GM19025 (cell line): Measurements from ENCODE around the gene UBE2O.

ENCODE experiments used
- ATAC-seq: cut with Tn5 transposase; IDR thresholded peaks from one replicate; pipeline ENCODE4 v1.9.1; 2021; ENCODE audit warnings: mild to moderate bottlenecking, low read depth, moderate library complexity; ENCODE audit not compliant: unreplicated experiment

The UBE2O gene

GRCh38 chr17:76487451-76488192 is 34.7 kb upstream of the UBE2O start:
- no peak for ATAC-seq

DNA sequence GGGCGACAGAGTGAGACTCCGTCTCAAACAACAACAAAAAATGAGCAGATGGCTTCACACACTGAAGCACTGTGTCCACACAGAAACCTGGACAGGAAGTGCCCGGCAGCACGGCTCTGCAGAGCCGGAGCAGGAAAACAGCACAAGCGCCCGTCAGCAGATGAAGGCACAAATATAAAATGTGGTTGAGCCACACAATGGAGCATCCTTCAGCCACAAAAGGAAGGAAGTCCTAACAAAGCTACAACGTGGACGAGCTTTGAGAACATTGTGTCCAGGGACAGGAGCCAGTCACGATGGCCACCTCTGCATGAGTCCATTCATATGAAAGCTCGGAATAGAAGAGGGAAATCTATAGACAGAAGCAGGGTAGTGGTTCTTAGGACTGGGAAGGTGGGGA is 32.6 kb upstream of the UBE2O start:
- no peak for ATAC-seq

GRCh38 chr17:76484228-76484725 is 31.3 kb upstream of the UBE2O start:
- ATAC-seq: no peak

DNA sequence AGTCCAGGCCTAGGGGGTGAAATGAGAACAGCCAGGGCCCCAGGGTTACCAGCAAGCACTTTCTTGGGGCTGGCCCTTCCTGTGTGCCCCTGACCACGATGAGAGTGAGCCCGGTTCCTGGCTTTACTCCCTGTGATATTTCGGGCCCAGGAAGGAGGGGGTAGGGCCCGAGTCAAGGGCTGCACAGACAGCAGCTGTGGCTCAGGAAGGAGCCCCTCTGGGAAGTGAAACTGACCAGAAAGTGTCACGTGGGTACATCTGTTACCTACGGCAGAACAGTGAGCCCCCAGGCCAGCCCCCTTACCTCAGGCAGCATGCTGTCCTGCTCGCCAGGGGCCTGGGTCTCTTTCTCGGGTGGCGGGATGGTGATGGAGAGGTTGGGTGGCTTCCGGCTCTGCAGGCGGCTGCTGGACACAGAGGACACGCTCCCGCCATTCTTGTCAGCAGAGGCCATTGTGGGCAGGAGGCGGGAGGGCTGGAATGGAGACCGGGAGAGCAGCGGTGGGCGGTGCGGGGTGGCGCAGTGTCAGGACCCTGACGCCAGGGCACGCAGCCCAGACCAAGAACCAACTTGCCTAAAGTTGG is 28.2 kb upstream of the UBE2O start:
- ATAC-seq: peak; percentile 53

- ATAC-seq: no peak
Observed at GRCh38 chr17:76480632-76481031, 27.7 kb upstream of the UBE2O start.

DNA sequence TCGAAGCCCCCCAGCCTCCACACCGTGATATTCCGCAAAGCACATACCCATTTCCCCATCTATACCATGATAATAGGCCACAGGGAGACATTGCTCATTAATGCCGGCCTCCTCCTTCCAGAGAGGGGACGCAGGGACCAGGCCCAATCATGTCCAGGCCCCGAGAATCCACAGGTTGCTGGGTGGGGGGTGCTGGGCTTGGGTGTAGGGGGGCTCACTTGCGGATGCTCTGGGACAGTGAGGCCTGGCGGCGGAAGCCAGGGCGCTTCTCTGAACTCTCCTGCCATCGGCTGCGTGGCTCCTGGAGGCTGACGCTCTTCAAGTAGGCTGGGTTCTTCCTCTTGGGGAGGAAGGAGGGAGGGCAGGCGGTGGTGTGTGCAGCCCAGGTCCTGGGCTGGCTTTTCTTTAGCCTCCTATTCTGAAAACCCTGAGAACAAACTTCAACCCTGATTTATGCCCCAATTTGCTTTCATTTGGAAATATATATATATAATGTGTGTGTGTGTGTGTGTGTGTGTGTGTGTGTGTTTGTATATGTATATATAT is 26.6 kb upstream of the UBE2O start:
- no peak for ATAC-seq

GRCh38 chr17:76478730-76479514 is 26.0 kb upstream of the UBE2O start:
- ATAC-seq: no peak

DNA sequence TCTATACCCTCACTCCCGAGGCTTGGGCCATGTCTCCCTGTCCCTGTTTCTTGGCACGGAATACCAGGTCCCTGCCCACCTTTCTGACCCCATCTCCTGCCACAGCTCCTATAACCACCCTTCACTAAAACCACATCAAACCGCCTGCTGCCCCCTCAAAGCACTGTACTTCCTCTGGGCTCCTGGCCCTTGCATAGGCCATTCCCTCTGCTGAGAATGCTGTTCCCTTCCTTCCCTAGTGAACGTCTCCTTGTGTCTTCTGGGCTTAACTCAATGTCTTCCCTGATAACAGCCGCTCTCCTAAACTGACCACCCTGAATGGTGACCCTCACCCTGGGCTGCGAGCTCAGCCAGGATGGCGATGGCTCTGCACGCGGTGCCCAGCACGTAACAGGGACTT is 25.1 kb upstream of the UBE2O start:
- ATAC-seq: no peak

- no peak for ATAC-seq
Observed at GRCh38 chr17:76477576-76477975, 24.6 kb upstream of the UBE2O start.

DNA sequence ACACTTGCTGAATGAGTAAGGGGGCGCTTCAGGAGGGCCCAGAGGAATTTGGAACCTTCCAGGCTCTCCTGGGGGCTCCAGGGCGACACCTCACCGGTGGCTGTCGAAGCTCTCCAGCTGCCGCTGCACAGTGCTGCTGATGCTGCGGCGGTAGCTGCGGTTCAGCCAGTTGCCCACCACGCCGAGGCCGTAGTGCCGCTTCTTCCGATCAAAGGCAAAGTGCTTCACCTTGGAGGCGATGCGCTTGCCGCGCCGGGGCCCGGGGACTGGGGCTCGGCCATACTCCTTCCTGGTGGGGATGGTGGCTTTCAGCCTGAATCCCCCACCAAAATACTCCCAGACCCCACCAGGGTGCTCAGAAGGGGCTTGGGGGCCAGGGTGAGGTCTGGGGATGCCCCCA is 23.8 kb upstream of the UBE2O start:
- no peak for ATAC-seq

DNA sequence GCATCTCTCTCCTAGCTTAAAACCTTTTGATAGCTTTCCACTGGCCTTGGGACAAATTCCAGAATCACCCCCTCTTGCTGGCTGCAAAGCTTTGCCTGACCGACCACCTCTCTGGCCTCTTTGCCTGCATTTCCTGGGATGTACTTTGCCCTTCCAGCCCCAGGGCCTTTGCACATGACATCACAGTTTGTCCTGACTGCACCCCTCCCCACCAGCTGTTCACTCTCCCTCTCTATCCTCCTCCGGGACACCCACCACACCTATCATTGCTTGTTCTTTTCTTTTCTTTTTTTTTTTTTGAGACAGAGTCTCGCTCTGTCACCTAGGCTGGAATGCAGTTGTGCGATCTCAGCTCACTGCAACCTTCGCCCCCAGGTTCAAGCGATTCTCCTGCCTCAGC is 22.4 kb upstream of the UBE2O start:
- no peak for ATAC-seq

DNA sequence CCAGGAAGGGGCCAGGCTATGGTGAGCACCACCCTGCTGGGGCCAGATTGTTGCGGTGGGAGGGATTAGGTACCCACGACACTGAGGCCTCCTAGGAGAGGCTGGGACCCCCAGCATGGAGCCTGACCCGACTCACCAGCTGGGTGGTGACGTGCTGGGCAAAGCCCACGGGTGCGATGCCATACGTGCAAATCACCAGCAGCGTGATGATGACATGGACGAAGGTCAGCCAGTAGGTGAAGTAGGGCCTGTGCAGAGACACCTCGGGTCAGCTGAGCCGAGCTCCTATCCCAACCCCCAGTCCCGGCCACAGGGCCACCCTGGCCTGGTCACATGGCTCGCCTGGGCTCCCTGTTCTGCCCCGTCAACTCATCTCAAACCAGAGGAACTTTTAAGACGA is 21.9 kb upstream of the UBE2O start:
- no peak for ATAC-seq

DNA sequence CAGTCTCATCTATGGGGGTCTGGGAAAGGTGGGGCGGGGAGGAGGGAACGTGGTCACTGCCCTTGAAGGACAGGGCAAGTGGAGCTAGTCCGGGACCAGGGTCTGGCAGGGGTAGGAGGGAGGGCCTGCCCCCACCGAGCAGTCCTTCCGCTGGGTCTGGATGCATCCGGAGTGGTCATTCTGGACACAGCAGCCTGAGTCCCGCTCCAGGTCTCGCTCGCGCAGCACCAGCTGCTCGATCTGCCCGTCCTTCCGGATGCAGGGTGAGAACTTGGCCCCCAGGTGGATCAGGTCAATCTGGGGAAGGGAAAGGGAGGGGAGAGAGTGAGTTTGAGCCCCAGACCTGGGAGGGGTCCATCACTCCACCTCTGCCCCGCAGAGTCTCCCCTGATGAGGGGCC is 21.3 kb upstream of the UBE2O start:
- ATAC-seq: no peak

DNA sequence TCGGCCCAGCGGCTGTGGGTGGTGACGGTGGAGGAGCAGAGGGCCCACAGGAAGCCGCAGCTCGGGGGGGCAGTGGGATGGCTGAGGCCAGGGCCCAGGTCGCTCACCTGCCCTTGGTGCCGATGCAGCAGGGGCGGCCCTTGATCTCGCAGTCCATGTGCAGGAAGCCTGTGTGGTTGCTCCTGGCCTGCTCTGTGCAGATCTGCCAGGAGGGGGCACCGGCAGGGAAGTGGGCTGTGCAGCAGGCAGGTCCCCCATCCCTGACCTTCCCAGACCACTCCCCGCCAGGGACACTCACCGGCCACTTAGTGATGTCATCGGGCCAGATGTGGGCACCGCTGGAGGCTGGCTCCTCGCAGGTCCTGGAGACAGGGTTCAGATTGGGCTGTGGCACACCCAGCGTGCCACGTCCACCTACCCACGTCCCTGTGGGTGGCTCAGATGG is 20.6 kb upstream of the UBE2O start:
- ATAC-seq: no peak

DNA sequence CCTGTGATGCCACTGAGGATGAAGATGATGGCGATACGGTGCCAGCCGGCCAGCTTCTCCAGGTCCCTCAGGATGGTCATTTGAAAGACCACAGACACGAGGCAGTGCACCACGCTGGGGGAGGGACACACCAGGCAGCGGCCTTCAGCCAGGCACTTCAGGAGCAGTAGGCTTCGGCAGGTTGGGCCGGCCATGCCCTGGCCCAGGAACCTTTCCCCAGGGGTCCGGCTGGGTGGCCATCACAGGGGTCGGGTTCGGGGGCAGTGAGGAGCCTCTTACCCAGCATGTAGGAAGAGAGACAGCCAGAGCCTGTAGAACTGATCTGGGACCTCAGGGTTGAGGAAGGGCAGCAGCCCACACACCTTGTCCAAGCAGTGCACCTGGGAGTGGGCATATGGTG is 19.8 kb upstream of the UBE2O start:
- ATAC-seq: no peak

- no peak for ATAC-seq
Observed at GRCh38 chr17:76472258-76472645, 19.3 kb upstream of the UBE2O start.

DNA sequence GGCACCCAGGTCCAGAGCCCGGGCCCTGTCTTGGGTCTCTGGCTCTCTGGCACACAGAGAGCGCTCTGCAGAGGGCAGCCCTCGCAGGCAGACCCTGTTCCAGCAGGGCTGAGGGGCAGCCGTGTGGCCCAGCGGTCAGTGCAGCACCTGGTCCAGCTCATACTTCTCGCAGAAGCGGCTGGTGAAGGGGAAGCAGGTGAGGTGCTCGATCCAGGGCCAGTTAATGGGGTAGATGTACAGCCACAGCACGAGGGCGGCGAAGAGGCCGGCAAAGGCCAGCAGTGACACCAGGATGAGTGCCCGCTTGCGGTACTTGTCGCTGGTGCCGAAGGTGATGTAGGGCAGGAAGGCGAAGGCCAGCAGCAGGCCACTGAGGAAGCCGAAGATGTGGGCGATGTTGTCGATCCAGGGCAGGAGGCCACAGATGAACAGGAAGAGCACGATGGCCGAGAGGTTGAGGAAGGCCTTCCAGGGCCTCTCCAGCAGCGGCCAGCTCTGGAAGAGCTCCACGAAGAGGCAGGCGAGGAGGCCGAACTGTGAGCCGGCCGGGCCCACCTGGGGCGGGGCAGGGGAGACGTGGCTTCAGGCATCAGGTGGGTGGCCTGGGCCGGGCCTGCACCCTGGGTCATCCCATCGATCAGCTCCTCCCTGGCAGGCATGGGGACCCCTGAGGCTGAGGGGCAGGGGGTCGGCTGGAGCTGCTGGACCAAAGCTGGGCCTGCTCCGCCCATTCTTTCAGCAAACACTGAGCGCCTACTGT is 18.7 kb upstream of the UBE2O start:
- no peak for ATAC-seq

DNA sequence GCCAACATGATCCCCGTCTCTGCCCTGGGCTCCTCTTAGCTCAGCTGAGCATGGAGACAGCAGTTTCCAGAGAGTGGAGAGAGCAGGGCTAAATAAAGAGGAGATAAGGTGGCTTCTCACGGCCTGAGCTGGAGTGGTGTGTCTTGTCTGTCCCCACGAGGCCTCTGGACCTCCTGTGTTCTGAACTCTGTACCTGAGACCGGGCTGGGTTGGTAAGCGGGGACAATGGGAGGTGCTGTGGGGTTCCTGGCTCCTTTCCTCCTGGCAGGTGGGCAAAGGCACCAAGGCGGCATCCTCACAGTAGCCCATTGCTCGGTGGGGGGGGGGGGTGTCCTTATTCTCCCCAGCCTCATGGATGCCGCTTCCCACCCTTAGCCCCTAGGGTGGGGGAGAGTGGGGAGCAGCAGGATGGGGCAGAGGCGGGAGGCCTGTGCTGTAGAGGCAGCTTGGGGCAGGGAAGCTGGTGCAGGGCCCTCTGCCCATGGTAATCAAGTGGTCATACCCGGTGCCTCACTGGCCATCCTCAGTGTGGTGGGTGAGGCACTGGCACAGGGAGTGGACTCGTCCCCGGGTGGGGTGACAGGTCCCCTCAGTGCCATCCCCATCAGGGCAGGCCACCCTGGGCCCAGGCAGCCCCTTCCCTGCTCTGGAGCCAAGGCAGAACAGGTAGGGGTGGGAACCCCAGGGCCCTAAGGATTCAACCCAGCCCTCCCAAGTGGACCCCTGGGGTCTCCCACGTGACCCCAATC is 17.2 kb upstream of the UBE2O start:
- no peak for ATAC-seq

GRCh38 chr17:76469076-76469990 is 16.4 kb upstream of the UBE2O start:
- no peak for ATAC-seq
